PC-9 (cell line): ENCODE measurements around the gene TMEM219.

Experiments used
- CTCF ChIP-seq: fragments of 200-600 bp; sonication (generic); conservative IDR thresholded peaks from 2 replicates; pipeline ENCODE4 v1.6.1; 2017; ENCODE audit warnings: mixed run types, antibody characterized with exemption, mild to moderate bottlenecking, moderate library complexity
- EZH2 ChIP-seq: fragments of 200-600 bp; sonication (generic); IDR thresholded peaks from 2 replicates; pipeline ENCODE4 v1.8.0; 2017; ENCODE audit warnings: antibody characterized with exemption, low read depth

- TF ChIP-seq CTCF (no peak), EZH2 (no peak)
Observed at GRCh38 chr16:29990883-29991570, 29.1 kb downstream of the TMEM219 start.
